GM18519 (cell line): Measurements from ENCODE around the gene CALML4.
"Not testable (repeated sequence)": the region's sequence is repeated elsewhere in the genome, so short reads cannot be mapped to it uniquely, and the experiment has no call there.

Experiments
- ATAC-seq: cut with Tn5 transposase; IDR thresholded peaks from one replicate; pipeline ENCODE4 v1.9.1; 2021; ENCODE audit warnings: mild to moderate bottlenecking, moderate library complexity; ENCODE audit not compliant: unreplicated experiment, low FRiP score

Gene CALML4

DNA sequence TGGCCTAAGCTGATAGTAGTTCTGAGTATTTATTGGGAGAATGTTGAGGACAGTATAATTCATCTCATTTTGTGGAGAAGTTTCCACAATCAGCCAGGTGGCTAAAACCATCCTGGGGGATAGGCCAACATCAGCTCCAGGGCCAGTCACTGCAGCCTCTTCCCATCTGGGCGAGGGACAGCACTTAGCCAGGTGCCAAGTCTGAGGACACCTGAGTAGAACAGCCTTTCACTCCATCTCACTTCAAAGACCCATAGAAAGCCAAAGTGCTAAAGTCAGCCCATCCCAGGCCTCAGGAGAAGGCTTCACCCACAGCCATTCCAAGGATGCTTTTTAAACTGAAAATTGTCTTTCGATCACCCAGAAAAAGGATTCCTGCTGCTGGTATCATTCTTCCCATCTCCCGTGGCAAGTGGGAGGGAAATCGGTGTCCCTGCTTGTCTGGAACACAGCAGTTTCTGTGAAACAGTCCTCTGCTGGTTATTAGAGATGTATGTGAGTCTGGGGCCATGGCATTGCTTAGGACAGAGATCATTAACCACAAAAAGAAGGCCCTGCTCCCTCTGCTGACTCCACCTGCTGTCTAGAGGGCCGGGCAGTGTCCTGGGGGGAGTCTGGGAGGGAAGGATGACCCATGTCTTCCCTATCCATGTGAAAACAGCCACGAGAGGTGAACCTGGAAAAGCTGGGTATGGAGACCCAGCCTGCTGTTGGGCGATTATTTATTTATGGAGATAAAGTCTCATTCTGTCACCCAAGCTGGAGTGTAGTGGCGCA lies 9.6 kb downstream of the CALML4 start:
- no peak for ATAC-seq

DNA sequence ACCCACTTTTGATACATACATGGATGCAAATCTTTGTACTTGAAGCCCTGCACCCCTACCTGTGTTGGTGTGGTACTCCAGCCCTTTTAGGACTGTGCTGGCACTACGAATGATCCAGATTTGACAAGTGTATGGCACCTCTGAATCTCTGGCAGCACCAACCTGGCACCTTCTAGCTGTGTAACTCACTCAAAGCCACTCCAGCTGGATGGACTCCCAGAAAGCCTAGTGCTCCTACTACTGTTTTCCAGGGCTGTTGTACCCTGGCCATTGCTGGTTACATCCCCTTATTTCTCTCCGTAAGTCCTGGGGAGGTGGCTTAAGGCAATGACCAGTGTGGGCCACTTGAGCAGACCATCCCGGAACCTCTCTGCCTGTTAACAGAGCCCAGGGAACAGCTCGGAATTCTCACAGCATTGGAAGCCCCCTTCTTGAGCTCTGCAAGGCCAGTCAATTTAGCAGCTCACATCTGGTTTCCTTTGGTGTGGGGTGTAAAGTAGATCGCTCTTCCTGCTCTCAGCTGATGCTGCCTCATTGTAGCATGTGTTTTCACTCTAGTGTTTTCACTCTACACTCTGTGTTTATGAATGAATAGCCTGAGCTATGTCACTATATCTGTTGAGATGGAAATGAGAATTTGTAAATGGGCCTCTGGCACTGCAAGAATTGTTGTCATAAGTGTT lies 12.2 kb downstream of the CALML4 start:
- no peak for ATAC-seq

DNA sequence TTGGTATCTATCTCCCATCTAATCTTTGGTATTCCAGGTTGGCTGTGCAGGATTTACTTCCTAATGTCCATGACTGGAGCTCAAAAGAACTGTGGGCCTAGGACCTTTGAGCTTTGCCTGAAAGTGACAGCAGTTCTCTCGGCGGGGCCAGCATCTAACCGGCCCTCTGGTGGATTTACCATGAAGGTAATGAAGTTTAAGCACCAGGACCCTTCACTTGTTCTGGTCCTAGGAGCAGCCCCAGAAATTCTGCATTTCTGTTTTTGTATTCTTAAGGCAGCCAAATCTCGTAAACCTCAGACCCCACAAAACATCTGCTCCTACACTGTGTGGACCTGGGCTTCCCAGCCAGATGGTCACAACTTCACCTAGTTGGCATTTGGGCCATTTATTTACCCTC lies 13.0 kb downstream of the CALML4 start:
- ATAC-seq: no peak

DNA sequence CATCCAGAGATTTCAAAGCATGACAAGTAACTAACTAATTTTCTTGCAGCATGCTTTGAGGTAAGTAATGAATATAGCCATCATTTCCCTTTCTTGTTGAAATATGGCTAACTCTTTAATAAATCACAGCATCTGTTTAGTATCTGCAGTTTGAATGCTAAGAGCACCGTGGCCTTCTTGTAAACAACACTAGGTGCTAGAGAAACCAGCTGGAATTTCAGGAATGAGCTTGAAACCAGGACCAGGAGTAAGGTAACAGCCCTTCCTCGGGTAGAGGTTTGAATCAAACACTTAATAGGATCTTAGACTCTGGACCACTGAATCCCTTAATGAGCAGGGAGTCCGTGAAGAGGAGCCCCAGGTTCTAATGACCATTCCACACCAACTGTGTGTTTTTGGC lies 13.6 kb downstream of the CALML4 start:
- ATAC-seq: no peak

DNA sequence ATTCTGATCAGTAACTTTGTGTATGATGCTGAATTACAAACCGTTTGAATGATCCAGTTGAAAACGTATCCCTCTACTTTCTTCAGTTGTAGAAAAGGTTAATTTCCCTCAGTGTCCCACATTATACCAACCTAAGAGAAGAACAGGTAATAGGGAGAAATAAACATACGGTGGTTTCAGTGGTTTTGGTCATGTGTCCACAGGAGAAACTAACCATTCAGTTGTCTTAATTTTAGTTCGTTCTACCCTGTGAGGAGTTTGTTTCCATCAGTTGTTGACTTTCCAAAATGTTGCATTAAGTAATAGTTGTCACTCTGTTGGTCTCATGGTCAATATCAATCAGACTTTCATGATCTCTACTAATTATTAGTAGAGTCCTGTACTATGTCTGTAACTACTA lies 15.1 kb downstream of the CALML4 start:
- ATAC-seq: no peak

DNA sequence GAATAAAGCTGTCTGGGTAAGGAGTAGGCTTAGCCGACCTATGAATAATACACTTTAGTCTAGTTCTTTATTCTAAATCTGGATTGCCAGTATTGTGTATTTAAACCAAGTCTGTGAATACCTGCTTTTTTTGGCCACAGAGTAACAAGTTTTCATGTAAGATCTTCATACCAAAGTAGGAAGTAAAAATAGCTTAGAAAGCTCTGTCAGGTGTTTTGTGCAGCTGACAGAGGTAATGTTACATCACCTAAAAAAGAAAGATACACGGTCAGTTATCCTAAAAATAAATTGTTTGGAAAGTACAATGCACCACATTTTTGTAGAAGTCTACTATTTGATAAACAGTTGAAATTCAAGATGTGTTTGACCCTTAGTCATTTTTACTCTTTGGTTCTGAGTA lies 16.5 kb downstream of the CALML4 start:
- ATAC-seq: no peak

DNA sequence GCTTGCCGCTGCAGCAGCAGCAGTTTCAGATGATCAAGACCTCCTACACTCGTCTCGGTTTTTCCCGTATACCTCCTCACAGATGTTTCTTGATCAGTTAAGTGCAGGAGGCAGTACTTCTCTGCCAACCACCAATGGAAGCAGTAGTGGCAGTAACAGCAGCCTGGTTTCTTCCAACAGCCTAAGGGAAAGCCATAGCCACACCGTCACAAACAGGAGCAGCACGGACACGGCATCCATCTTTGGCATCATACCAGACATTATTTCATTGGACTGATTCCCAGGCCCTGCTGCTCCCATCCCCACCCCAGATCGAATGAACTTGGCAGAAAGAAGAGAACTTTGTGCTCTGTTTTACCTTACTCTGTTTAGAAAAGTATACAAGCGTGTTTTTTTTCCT lies 17.6 kb downstream of the CALML4 start:
- no peak for ATAC-seq

DNA sequence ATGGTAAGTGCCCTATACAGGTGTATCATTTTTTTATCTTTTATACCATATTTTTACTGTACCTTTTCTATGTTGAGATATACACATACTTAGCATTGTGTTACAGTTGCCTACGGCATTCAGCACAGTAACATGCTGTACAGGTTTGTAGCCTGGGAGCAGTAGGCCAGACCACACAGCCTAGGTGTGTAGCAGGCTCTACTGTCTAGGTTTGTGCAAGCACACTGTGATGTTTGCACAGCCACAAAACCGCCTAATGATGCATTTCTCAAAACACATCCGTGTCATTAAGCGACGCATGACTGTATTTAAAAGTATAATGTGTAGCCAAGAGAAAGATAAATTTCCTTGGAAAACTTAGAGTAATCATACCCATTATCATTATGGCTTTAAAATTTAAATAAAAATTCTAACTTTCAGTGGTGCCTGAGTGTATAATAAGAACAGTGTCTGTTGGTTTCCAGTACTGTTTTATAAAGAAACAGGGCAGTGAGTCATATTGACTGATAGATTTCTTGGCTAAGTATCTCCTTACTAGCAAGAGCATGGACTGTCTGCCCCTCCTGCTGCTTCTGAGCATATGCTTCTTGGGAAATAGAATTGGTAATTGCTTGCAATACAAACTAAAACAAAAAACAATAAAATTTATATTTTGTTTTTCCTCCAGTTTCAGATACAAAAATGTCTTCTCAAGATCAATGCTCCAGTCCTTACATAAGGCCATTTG lies 18.3 kb downstream of the CALML4 start:
- no peak for ATAC-seq

DNA sequence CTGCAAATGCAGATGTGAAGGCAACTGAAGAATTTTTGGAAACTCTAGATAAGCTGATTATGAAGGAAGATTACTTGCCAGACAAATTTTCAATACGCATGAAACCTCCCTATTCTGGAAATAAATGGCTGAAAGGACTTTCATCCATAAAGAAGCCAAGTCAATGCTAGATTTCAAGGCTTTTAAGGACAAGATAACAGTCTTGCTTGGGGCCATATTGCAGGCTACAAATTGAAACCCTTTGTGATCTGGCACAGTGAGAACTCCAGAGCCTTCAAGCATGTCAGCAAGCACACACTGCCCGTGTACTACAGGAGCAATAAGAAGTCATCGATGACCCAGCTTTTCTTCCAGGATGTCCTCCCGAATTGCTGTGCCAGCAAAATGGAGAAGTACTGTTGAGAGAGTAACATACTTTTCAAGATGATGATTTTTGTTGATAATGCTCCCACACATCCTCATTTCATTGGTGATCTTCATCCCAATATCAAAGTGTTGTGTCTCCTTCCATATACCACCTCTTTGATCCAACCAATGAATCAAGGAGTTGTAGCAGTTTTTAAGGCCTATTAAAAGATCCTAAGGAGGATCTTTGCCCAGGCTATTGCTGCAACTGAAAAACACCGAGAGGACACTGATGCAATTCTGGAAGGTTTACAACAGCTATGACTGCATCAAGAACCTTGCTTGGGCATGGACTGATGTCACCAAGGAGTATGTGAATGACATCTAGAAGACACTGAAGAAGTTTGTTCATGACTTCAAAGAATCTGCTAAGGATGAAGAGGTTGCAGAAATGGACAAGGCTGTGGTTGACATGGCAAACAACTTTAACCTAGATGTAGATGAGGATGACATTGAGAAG lies 20.3 kb downstream of the CALML4 start:
- ATAC-seq: no peak

DNA sequence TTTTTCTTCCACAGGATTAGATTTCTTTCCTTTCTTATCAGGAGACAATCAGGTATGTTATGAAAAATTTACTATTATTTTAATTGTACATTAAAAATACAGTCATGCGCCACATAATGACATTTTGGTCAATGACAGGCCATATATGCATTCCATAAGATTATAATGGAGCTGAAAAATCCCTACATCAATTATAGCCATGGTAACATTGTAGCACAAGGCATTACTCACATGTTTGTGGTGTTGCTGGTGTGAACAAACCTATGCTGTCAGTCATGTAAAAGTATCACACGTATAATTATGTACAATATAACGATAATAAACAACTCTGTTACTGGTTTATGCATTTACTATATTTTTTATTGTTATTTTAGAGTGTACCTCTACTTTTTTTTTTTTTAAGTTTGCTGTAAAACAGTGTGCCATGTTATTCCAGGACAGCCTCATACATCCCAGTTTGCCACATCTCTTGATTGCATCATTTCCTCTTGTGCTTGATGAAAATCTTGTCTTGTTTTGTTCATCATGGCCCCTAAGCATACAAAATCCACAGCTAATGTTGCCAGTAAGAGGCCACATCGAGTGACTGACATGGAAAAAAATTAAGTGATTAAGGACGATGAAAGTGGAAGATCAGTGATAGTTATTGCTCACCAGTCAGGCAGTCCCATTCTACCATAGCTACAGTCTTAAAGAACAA lies 21.4 kb downstream of the CALML4 start:
- no peak for ATAC-seq

DNA sequence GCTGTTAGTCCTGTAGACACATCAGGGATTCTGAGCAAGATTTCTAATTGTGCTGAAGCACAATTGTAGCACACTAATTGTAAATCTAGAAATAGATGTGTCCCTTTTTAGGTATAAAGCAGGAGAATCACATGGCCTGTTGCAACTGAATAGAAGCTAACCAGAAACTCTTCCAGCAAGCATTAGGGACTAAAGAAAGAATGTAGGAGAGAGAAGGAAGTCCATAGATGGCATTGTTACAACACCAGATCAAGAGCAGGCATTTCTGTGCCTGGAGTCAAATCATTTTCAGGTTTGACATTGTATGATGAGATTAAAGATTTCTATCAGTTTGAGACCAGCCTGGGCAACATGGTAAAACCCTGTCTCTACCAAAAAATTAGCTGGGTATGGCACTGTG lies 27.4 kb downstream of the CALML4 start:
- no peak for ATAC-seq

DNA sequence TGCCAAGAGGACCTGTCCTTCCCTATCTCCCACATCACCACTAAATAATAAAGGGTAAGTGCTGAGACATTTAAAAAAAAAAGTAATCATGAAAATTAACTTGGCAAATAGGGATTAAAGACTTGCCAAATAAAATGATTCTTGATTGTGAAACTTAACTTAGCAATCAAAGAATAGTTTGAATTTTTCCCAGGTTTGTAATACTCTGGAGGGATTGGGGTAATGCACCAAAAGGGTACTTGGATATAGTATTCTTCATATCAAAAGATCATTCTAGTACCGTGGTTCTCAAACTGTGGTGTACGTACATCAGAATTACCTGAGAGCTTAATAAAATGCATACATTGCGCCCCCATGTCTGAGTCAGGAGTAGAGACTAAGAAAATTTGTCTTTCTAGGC lies 28.5 kb downstream of the CALML4 start:
- no peak for ATAC-seq

DNA sequence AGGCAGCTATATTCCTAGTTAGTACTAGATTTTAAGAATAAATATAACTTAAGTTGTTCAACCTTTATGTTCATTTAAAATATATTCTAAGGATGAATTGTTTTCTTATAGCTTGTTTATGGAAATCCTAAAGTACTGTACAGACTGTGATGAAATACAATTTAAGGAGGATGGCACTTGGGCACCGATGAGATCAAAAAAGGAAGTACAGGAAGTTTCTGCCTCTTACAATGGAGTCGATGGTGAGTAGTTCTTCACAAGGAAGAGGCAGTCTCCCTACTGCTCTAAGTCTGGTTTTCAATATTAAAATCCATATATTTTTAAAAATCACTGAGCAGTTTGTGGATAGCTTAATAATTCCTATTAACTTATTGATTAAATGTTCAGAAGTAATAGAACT lies 29.6 kb downstream of the CALML4 start:
- ATAC-seq: no peak

DNA sequence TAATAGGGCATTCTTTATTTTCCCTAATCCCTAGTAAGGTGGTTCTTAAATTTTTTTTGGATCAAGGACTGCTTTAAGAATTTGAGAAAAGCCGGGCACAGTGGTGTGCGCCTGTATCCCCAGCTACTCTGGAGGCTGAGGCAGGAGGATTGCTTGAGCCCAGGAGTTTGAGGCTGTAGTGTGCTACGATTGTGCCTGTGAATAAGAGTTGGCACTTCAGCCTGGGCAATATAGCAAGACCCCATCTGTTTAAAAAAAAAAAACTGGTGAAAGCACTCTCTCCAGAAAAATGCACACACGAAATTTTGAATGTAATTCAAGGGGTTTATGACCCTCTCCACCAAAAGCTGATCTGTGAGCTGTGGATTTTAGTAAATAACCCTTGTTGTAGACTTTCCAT lies 32.0 kb downstream of the CALML4 start:
- ATAC-seq: no peak

DNA sequence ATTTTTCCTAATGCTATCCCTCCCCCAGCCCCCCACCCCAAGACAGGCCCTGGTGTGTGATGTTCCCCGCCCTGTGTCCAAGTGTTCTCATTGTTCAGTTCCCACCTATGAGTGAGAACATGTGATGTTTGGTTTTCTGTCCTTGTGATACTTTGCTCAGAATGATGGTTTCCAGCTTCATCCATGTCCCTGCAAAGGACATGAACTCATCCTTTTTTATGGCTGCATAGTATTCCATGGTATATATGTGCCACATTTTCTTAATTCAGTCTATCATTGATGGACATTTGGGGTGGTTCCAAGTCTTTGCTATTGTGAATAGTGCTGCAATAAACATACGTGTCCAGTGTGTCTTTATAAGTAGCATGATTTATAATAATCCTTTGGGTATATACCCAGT lies 33.1 kb downstream of the CALML4 start:
- ATAC-seq: not testable (repeated sequence)

DNA sequence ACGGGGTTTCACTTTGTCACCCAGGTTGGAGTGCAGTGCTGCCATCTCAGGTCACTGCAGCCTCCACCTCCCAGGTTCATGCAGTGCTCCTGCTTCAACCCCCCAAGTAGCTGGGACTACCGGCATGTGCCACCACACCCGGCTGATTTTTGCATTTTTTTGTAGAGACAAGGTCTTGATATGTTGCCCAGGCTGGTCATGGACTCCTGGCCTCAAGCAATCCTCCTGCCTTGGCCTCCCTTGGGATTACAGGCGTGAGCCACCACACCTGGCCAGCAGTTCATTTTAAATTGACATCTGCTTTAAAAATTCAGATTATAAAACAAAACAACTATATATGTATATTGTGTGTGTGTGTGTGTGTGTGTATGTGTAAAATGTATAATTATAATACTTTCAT lies 38.3 kb downstream of the CALML4 start:
- ATAC-seq: no peak

DNA sequence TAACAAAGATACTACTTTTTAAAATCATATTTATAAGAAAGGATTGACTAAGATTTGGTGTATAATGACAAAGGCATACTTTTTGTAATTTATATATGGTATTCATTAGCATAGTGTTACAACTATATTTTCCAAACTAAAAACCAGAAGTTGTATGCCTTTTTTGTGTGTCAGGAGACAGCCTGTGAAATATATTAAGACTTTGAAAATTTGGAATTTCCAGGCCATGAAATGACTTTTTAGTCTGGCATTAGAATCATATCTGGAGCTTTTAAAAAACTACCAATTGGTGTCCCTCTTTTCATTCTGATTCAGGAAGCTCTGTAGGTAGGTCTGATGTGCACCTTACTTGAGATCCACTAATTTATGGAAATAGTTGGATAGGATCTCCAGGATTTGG lies 41.9 kb downstream of the CALML4 start:
- ATAC-seq: no peak

DNA sequence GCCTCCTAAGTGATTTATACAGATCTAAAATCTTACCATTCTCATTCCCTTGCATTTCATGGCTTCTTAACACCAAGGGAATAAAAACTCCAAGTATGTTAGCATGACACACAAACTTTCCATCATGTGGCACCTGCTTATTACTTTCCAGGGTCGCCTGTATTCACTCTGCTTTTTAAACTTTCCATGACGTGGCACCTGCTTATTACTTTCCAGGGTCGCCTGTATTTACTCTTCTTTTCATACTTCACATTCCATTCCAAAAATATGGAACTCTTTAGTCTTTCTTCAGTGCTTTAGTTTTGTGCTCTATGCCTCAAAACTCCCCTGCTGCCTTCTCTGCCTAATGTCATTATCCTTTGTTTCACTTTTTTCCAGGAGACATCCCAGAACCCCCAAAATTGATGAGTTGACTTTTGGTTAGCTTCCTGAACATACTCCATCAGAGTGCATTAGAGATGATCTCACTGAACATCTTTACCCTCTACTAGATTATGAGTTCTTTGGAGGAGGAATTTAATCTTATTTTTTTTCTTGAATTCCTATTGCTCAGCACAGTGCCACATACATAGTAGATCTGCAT lies 47.0 kb downstream of the CALML4 start:
- ATAC-seq: no peak

DNA sequence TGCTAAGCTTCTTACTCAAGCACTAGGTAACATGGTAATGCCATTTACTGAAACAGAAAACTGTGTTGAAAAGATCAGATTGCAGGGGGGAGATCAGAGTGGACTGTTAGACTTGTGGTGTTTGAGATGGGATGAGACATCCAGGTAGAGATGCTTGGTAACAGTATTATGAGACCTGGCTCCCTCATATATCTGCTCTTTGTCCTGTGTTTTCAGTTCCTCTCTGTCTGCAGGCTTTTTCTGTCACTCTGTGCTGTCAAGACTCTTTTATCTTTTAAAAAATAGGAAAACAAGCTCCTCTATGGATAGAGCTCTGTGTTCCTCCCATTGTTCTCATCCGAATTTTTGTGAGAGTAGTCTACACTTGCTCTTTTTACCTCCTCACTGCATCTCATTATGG lies 48.1 kb downstream of the CALML4 start:
- ATAC-seq: no peak
